ENCODE measurements around the gene ST3GAL6. TPM values are rescaled to one million over a fixed set of nuclear protein-coding genes. Genes with fewer than 3 reads are reported as not detected.

ST3GAL6 gene
- total RNA-seq, 1 experiment from 2014 or later = 67.2 TPM

DNA sequence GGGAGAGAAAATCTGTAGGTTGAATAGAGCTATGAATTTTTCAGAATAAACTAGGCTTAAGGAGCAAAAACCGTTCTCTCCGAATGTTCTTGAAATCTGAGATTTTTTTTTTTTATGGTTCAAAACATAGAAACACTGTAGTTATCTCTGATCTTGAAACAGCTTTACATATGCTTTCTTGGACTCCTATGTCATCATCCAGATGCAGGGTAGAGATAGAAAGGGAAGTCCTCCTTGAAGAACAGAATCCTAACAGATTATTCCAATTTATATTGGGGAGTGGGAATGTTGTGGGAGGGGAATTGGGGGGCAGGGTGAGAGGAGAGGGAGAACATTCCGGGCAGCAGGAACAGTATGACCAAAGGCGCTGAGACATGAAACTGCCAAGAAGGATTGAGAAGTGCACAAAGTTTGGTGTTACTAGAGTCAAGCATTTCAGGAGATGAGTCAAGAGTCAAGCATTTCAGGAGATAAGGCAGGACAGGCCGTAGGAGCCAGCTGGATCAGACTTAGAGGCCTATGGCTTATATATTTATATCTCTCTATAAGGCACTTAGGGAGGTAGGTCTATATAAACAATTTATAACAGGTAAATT is 21.9 kb upstream of the ST3GAL6 start:
- TF ChIP-seq, protein P1, sequence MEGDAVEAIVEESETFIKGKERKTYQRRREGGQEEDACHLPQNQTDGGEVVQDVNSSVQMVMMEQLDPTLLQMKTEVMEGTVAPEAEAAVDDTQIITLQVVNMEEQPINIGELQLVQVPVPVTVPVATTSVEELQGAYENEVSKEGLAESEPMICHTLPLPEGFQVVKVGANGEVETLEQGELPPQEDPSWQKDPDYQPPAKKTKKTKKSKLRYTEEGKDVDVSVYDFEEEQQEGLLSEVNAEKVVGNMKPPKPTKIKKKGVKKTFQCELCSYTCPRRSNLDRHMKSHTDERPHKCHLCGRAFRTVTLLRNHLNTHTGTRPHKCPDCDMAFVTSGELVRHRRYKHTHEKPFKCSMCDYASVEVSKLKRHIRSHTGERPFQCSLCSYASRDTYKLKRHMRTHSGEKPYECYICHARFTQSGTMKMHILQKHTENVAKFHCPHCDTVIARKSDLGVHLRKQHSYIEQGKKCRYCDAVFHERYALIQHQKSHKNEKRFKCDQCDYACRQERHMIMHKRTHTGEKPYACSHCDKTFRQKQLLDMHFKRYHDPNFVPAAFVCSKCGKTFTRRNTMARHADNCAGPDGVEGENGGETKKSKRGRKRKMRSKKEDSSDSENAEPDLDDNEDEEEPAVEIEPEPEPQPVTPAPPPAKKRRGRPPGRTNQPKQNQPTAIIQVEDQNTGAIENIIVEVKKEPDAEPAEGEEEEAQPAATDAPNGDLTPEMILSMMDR (IDR thresholded peaks at IDR 0.05; ENCODE audit: insufficient read depth in 1 of 2, low read depth in 1 of 2, low read length in 1 of 2, severe bottlenecking in 1 of 2, unreplicated experiment in 1 of 2) = no peak
- Histone ChIP-seq H3K9me3 (no peaks in the 10 kb centered on the region), H3K27me3 (replicated peaks; ENCODE audit: control insufficient read depth, insufficient read depth, low read length) (no peaks in the 10 kb centered on the region), H3K4me3 (ENCODE audit: low read depth, low read length) (no peak overlapping the region), H3K36me3 (ENCODE audit: control insufficient read depth, insufficient read depth, low read length) (peaks cover 2% of the 10 kb centered on the region), H3K4me1 (peaks cover 65% of the 10 kb centered on the region)
- POLR2A ChIA-PET = interaction anchor here (2.1 kb wide), 1 partner anchor 9 kb away, joined by 23 read pairs; no protein-coding TSS in a partner anchor
- CTCF ChIA-PET = interaction anchor here (1.0 kb wide), 1 partner anchor 83 kb away, joined by 4 read pairs; no protein-coding TSS in a partner anchor
- H3K4me3 Mint-ChIP-seq (ENCODE audit: unreplicated experiment) = peak overlapping the region; percentile 63
- no TSS peak for BruUV-seq (replicated peaks)
- DNase-seq = peak; percentile 48 to 51
- peaks cover 9% of the 10 kb centered on the region for H3K9me3 Mint-ChIP-seq (ENCODE audit: unreplicated experiment)
- H3K36me3 Mint-ChIP-seq (ENCODE audit: insufficient read depth, unreplicated experiment) = peaks cover 59% of the 10 kb centered on the region
- intact Hi-C loops (cut with micrococcal nuclease; ENCODE audit: unreplicated experiment) = loop anchor here (1.0 kb wide), 2 partner anchors 8 to 9 kb away; no protein-coding TSS in a partner anchor
- H3K27ac Mint-ChIP-seq (ENCODE audit: unreplicated experiment) = peak overlapping the region; percentile 90
- peaks cover 77% of the 10 kb centered on the region for H3K4me1 Mint-ChIP-seq (ENCODE audit: low read depth, unreplicated experiment)
- no peaks in the 10 kb centered on the region for H3K27me3 Mint-ChIP-seq (ENCODE audit: insufficient read depth, unreplicated experiment)

GRCh38 chr3:98743071-98743470 is 20.1 kb upstream of the ST3GAL6 start:
- BruUV-seq (replicated peaks) = no TSS peak
- Mint-ChIP-seq H3K4me3 (ENCODE audit: unreplicated experiment) (no peak overlapping the region), H3K27me3 (ENCODE audit: insufficient read depth, unreplicated experiment) (no peaks in the 10 kb centered on the region), H3K27ac (ENCODE audit: unreplicated experiment) (peak overlapping the region; percentile 73), H3K36me3 (ENCODE audit: insufficient read depth, unreplicated experiment) (peaks cover 51% of the 10 kb centered on the region), H3K4me1 (ENCODE audit: low read depth, unreplicated experiment) (peaks cover 75% of the 10 kb centered on the region), H3K9me3 (ENCODE audit: unreplicated experiment) (no peaks in the 10 kb centered on the region)
- no peaks in the 10 kb centered on the region for H3K9me3 ChIP-seq
- no peaks in the 10 kb centered on the region for H3K27me3 ChIP-seq (replicated peaks; ENCODE audit: control insufficient read depth, insufficient read depth, low read length)
- H3K36me3 ChIP-seq (ENCODE audit: control insufficient read depth, insufficient read depth, low read length) = peaks cover 2% of the 10 kb centered on the region; the same call in 1 of the 2 replicates
- POLR2A ChIA-PET = interaction anchor here (0.7 kb wide), 1 partner anchor 15 kb away, joined by 4 read pairs; no protein-coding TSS in a partner anchor
- peaks cover 83% of the 10 kb centered on the region for H3K4me1 ChIP-seq
- no peak overlapping the region for H3K4me3 ChIP-seq (ENCODE audit: low read depth, low read length)
- CTCF ChIA-PET = interaction anchor here (0.7 kb wide), 1 partner anchor 84 kb away, joined by 7 read pairs; no protein-coding TSS in a partner anchor
- TF ChIP-seq, protein P1 (IDR thresholded peaks at IDR 0.05; ENCODE audit: insufficient read depth in 1 of 2, low read depth in 1 of 2, low read length in 1 of 2, severe bottlenecking in 1 of 2, unreplicated experiment in 1 of 2) = no peak
- DNase-seq = no peak
- intact Hi-C loops (cut with micrococcal nuclease; ENCODE audit: unreplicated experiment) = no loop called here

DNA sequence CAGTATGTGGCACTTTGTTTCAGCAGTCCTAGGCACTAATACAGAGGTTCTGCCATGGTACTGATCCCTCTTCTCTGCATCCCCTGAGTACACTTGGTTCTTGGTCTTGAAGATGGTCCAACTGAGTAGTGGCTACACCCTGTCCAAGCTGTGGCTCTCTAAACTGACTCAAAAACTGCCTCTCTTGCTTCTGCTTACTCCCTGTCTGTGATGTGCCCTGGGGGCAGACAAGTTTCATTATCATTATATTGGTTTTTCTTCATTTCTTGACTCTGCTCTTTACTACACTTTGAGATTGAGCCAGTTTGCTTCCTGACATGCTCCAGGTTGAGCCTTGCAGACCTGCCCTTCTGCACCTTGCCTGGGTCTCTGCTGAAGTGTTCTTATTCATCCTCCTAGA is 18.9 kb upstream of the ST3GAL6 start:
- H3K4me3 Mint-ChIP-seq (ENCODE audit: unreplicated experiment) = peak overlapping the region; percentile 21
- BruUV-seq (replicated peaks) = no TSS peak
- TF ChIP-seq, protein P1 (IDR thresholded peaks at IDR 0.05; ENCODE audit: insufficient read depth in 1 of 2, low read depth in 1 of 2, low read length in 1 of 2, severe bottlenecking in 1 of 2, unreplicated experiment in 1 of 2) = no peak
- peaks cover 44% of the 10 kb centered on the region for H3K36me3 Mint-ChIP-seq (ENCODE audit: insufficient read depth, unreplicated experiment)
- CTCF ChIA-PET = interaction anchor here (0.6 kb wide), 1 partner anchor 181 kb away, joined by 10 read pairs; no protein-coding TSS in a partner anchor
- no peaks in the 10 kb centered on the region for H3K27me3 Mint-ChIP-seq (ENCODE audit: insufficient read depth, unreplicated experiment)
- POLR2A ChIA-PET = no interaction called here
- intact Hi-C loops (cut with micrococcal nuclease; ENCODE audit: unreplicated experiment) = no loop called here
- peaks cover 72% of the 10 kb centered on the region for H3K4me1 Mint-ChIP-seq (ENCODE audit: low read depth, unreplicated experiment)
- Histone ChIP-seq H3K4me1 (peaks cover 87% of the 10 kb centered on the region), H3K9me3 (no peaks in the 10 kb centered on the region), H3K36me3 (ENCODE audit: control insufficient read depth, insufficient read depth, low read length) (peaks cover 2% of the 10 kb centered on the region; the same call in 1 of the 2 replicates), H3K4me3 (ENCODE audit: low read depth, low read length) (no peak overlapping the region), H3K27me3 (replicated peaks; ENCODE audit: control insufficient read depth, insufficient read depth, low read length) (no peaks in the 10 kb centered on the region)
- peak overlapping the region; percentile 48 for H3K27ac Mint-ChIP-seq (ENCODE audit: unreplicated experiment)
- no peak for DNase-seq
- no peaks in the 10 kb centered on the region for H3K9me3 Mint-ChIP-seq (ENCODE audit: unreplicated experiment)

All from Caco-2 (cell line).